Naive B cell (primary cell): ENCODE measurements around the gene SIGLEC7. TPM values are rescaled to one million over a fixed set of nuclear protein-coding genes. Genes with fewer than 3 reads are reported as not detected.

Source experiments
- ATAC-seq, 2 donors: fragments of 150-1000 bp; cut with Tn5 transposase; 2 replicates each; pipeline ENCODE4 v1.10.0; 2021; ENCODE audit warnings: low read depth in 2 of 2, mild to moderate bottlenecking in 2 of 2, moderate library complexity in 2 of 2
- DNase-seq: peaks from one replicate; pipeline ENCODE4 v3.0.0; 2022
- H3K27ac Mint-ChIP-seq, 6 donors: one replicate each; pipeline ENCODE4 v1.8.0; 2020 to 2022; ENCODE audit warnings: mild to moderate bottlenecking in 6 of 6, mixed read lengths in 6 of 6, moderate library complexity in 5 of 6, inconsistent platforms in 2 of 6
- H3K27me3 Mint-ChIP-seq, 3 donors: one replicate each; pipeline ENCODE4 v1.8.0; 2021 to 2022; ENCODE audit warnings: mixed read lengths in 3 of 3, mild to moderate bottlenecking in 1 of 3
- H3K36me3 Mint-ChIP-seq, 2 donors: one replicate each; pipeline ENCODE4 v1.8.0; 2020 to 2022; ENCODE audit warnings: mixed read lengths in 2 of 2, inconsistent platforms in 1 of 2, mild to moderate bottlenecking in 1 of 2
- H3K4me1 Mint-ChIP-seq, 3 donors: one replicate each; pipeline ENCODE4 v1.8.0; 2020 to 2022; ENCODE audit warnings: mixed read lengths in 3 of 3, inconsistent platforms in 1 of 3, mild to moderate bottlenecking in 1 of 3, moderate library complexity in 1 of 3
- H3K4me3 Mint-ChIP-seq, 8 donors: one replicate each; pipeline ENCODE4 v1.8.0; 2020 to 2022; ENCODE audit warnings: mild to moderate bottlenecking in 8 of 8, mixed read lengths in 8 of 8, moderate library complexity in 8 of 8, inconsistent platforms in 2 of 8
- H3K9me3 Mint-ChIP-seq, 7 donors: one replicate each; pipeline ENCODE4 v1.8.0; 2020 to 2022; ENCODE audit warnings: mixed read lengths in 7 of 7, mild to moderate bottlenecking in 5 of 7, inconsistent platforms in 2 of 7, moderate library complexity in 1 of 7
- polyA plus RNA-seq, 6 donors: library from polyadenylated mRNA; unstranded; fragments of 300-500 nt; fragmentation: Illumina TruSeq; gene quantifications; one replicate each; pipeline ENCODE4 v1.2.3, GENCODE V29; 2021; ENCODE audit warnings: low read depth in 6 of 6

The SIGLEC7 gene
- polyA plus RNA-seq, 6 donors from 2014 or later: 0.22 to 0.32 (median 0.23) TPM; not detected in 3

GRCh38 chr19:51146751-51147150 lies 4.7 kb downstream of the SIGLEC7 start:
- DNase-seq (no peak), ATAC-seq (no peak)
- Mint-ChIP-seq H3K4me3 (no peak overlapping the region), H3K9me3 (peaks cover 0 to 9% (median 0%) of the 10 kb centered on the region in 7 donors), H3K4me1 (peaks cover 4 to 11% (median 7%) of the 10 kb centered on the region in 3 donors), H3K36me3 (no peaks in the 10 kb centered on the region), H3K27ac (no peak overlapping the region), H3K27me3 (peaks cover 16 to 47% (median 26%) of the 10 kb centered on the region in 3 donors)

GRCh38 chr19:51147663-51148062 lies 5.6 kb downstream of the SIGLEC7 start:
- Mint-ChIP-seq H3K27ac (no peak overlapping the region), H3K4me3 (no peak overlapping the region), H3K4me1 (peaks cover 4 to 11% (median 7%) of the 10 kb centered on the region in 3 donors), H3K36me3 (no peaks in the 10 kb centered on the region), H3K9me3 (peaks cover 0 to 9% (median 0%) of the 10 kb centered on the region in 7 donors), H3K27me3 (peaks cover 25 to 56% (median 32%) of the 10 kb centered on the region in 3 donors)
- DNase-seq (no peak), ATAC-seq (no peak)

- peaks cover 4 to 11% (median 7%) of the 10 kb centered on the region in 3 donors for H3K4me1 Mint-ChIP-seq
- H3K9me3 Mint-ChIP-seq: peaks cover 0 to 9% (median 2%) of the 10 kb centered on the region in 7 donors
- no peaks in the 10 kb centered on the region for H3K36me3 Mint-ChIP-seq
- no peak overlapping the region for H3K27ac Mint-ChIP-seq
- H3K4me3 Mint-ChIP-seq: no peak overlapping the region
- H3K27me3 Mint-ChIP-seq: peaks cover 34 to 64% (median 40%) of the 10 kb centered on the region in 3 donors
- peak in 1 of 2 donors; percentile 44 for ATAC-seq
- no peak for DNase-seq
Measured at GRCh38 chr19:51148580-51148979, 6.5 kb downstream of the SIGLEC7 start.

- Mint-ChIP-seq H3K27ac (no peak overlapping the region), H3K9me3 (peaks cover 0 to 9% (median 2%) of the 10 kb centered on the region in 7 donors), H3K4me3 (no peak overlapping the region)
Measured at GRCh38 chr19:51150627-51151026, 8.5 kb downstream of the SIGLEC7 start.

GRCh38 chr19:51156710-51157109 lies 14.6 kb downstream of the SIGLEC7 start:
- DNase-seq (no peak), ATAC-seq (no peak)
- H3K4me3 Mint-ChIP-seq: no peak overlapping the region
- no peak overlapping the region for H3K27ac Mint-ChIP-seq
- no peaks in the 10 kb centered on the region for H3K36me3 Mint-ChIP-seq
- peaks cover 0 to 6% (median 5%) of the 10 kb centered on the region in 3 donors for H3K4me1 Mint-ChIP-seq
- peaks cover 0 to 7% (median 0%) of the 10 kb centered on the region in 7 donors for H3K9me3 Mint-ChIP-seq
- H3K27me3 Mint-ChIP-seq: peaks cover 31 to 57% (median 42%) of the 10 kb centered on the region in 3 donors

More at GRCh38 chr19:51150627-51151026, 8.5 kb downstream of the SIGLEC7 start:
- ATAC-seq: no peak
- Mint-ChIP-seq H3K4me1 (peaks cover 4 to 11% (median 7%) of the 10 kb centered on the region in 3 donors), H3K36me3 (no peaks in the 10 kb centered on the region), H3K27me3 (peaks cover 33 to 65% (median 49%) of the 10 kb centered on the region in 3 donors)
- DNase-seq: no peak

GRCh38 chr19:51157265-51157664 lies 15.2 kb downstream of the SIGLEC7 start:
- no peak overlapping the region for H3K4me3 Mint-ChIP-seq
- H3K27ac Mint-ChIP-seq: no peak overlapping the region
- ATAC-seq: no peak
- H3K36me3 Mint-ChIP-seq: no peaks in the 10 kb centered on the region
- H3K4me1 Mint-ChIP-seq: peaks cover 0 to 6% (median 5%) of the 10 kb centered on the region in 3 donors
- peaks cover 0 to 7% (median 0%) of the 10 kb centered on the region in 7 donors for H3K9me3 Mint-ChIP-seq
- no peak for DNase-seq
- H3K27me3 Mint-ChIP-seq: peaks cover 31 to 52% (median 37%) of the 10 kb centered on the region in 3 donors

GRCh38 chr19:51158474-51159129 lies 16.5 kb downstream of the SIGLEC7 start:
- DNase-seq (peak; percentile 11), ATAC-seq (peak in 1 of 2 donors; percentile 40)
- peaks cover 0 to 7% (median 0%) of the 10 kb centered on the region in 7 donors for H3K9me3 Mint-ChIP-seq
- peak overlapping the region in 1 of 6 donors; percentile 68 for H3K27ac Mint-ChIP-seq
- no peak overlapping the region for H3K4me3 Mint-ChIP-seq
- H3K36me3 Mint-ChIP-seq: no peaks in the 10 kb centered on the region
- peaks cover 27 to 43% (median 34%) of the 10 kb centered on the region in 3 donors for H3K27me3 Mint-ChIP-seq
- peaks cover 0 to 6% (median 5%) of the 10 kb centered on the region in 3 donors for H3K4me1 Mint-ChIP-seq

- DNase-seq (no peak), ATAC-seq (no peak)
- Mint-ChIP-seq H3K4me1 (peaks cover 0 to 6% (median 5%) of the 10 kb centered on the region in 3 donors), H3K9me3 (peaks cover 0 to 7% (median 0%) of the 10 kb centered on the region in 7 donors), H3K4me3 (no peak overlapping the region), H3K27me3 (peaks cover 27 to 34% (median 32%) of the 10 kb centered on the region in 3 donors), H3K36me3 (no peaks in the 10 kb centered on the region), H3K27ac (no peak overlapping the region)
Measured at GRCh38 chr19:51159656-51160055, 17.6 kb downstream of the SIGLEC7 start.

GRCh38 chr19:51161266-51161665 lies 19.2 kb downstream of the SIGLEC7 start:
- Mint-ChIP-seq H3K27me3 (peaks cover 25 to 32% (median 25%) of the 10 kb centered on the region in 3 donors), H3K4me3 (no peak overlapping the region), H3K27ac (no peak overlapping the region), H3K4me1 (peaks cover 0 to 6% (median 5%) of the 10 kb centered on the region in 3 donors), H3K9me3 (peaks cover 0 to 7% (median 0%) of the 10 kb centered on the region in 7 donors), H3K36me3 (no peaks in the 10 kb centered on the region)
- no peak for DNase-seq
- no peak for ATAC-seq

GRCh38 chr19:51161867-51162496 lies 19.9 kb downstream of the SIGLEC7 start:
- H3K9me3 Mint-ChIP-seq: peaks cover 0 to 7% (median 0%) of the 10 kb centered on the region in 7 donors
- peaks cover 0 to 7% (median 6%) of the 10 kb centered on the region in 3 donors for H3K4me1 Mint-ChIP-seq
- ATAC-seq (no peak), DNase-seq (no peak)
- no peaks in the 10 kb centered on the region for H3K36me3 Mint-ChIP-seq
- no peak overlapping the region for H3K27ac Mint-ChIP-seq
- peaks cover 30 to 39% (median 32%) of the 10 kb centered on the region in 3 donors for H3K27me3 Mint-ChIP-seq
- H3K4me3 Mint-ChIP-seq: no peak overlapping the region

GRCh38 chr19:51163257-51163656 lies 21.2 kb downstream of the SIGLEC7 start:
- Mint-ChIP-seq H3K36me3 (no peaks in the 10 kb centered on the region), H3K27ac (no peak overlapping the region), H3K9me3 (peaks cover 0 to 7% (median 0%) of the 10 kb centered on the region in 7 donors), H3K4me1 (peaks cover 0 to 7% (median 6%) of the 10 kb centered on the region in 3 donors), H3K4me3 (no peak overlapping the region), H3K27me3 (peaks cover 37 to 44% (median 41%) of the 10 kb centered on the region in 3 donors)
- ATAC-seq (no peak), DNase-seq (no peak)

GRCh38 chr19:51164215-51164614 lies 22.1 kb downstream of the SIGLEC7 start:
- Mint-ChIP-seq H3K36me3 (no peaks in the 10 kb centered on the region), H3K27me3 (peaks cover 36 to 44% (median 38%) of the 10 kb centered on the region in 3 donors), H3K4me1 (peaks cover 0 to 4% (median 3%) of the 10 kb centered on the region in 3 donors), H3K4me3 (no peak overlapping the region), H3K27ac (no peak overlapping the region), H3K9me3 (no peaks in the 10 kb centered on the region)
- no peak for DNase-seq
- no peak for ATAC-seq

- H3K27me3 Mint-ChIP-seq: peaks cover 27 to 43% (median 36%) of the 10 kb centered on the region in 3 donors
- H3K27ac Mint-ChIP-seq: no peak overlapping the region
- DNase-seq (no peak), ATAC-seq (no peak)
- no peak overlapping the region for H3K4me3 Mint-ChIP-seq
- peaks cover 0 to 4% (median 3%) of the 10 kb centered on the region in 3 donors for H3K4me1 Mint-ChIP-seq
- no peaks in the 10 kb centered on the region for H3K9me3 Mint-ChIP-seq
- H3K36me3 Mint-ChIP-seq: no peaks in the 10 kb centered on the region
Measured at GRCh38 chr19:51166846-51167490, 24.9 kb downstream of the SIGLEC7 start.
